ENCODE measurements around the gene DPH3. TPM values are rescaled to one million over a fixed set of nuclear protein-coding genes. Genes with fewer than 3 reads are reported as not detected.

Gene DPH3
- total RNA-seq, 1 donor from 2014 or later = 61.5 TPM

DNA sequence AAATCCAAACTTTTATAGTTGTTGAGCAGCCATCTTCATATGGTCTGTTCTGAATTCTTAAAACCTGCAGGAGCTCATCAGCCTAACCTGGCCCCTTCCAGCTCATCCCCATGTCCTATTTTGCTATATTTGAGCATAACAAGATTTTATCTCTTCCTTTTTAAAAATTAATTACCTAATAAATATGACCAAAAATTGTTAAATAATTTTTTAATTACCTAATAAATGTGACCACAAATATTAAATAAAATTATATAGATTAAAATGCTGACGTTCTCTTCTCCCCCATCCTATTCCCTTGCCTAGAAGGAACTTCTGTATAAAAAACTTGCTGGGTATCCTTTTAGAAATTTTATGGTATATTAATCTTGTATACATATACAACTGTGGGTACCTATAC is 44.0 kb upstream of the DPH3 start:
- H3K27ac ChIP-seq (ENCODE audit: low read depth, low read length) = no peak overlapping the region
- H3K79me2 ChIP-seq (ENCODE audit: insufficient read depth, low read length) = no peaks in the 10 kb centered on the region
- peaks cover 31% of the 10 kb centered on the region for H3K4me1 Mint-ChIP-seq (ENCODE audit: low read depth, unreplicated experiment)
- H3K9me3 ChIP-seq (ENCODE audit: insufficient read depth, low read depth, low read length) = no peaks in the 10 kb centered on the region
- H3K4me3 ChIP-seq (ENCODE audit: insufficient read depth, low read depth, low read length) = no peak overlapping the region
- no peak overlapping the region for H3K27ac Mint-ChIP-seq (ENCODE audit: unreplicated experiment)
- no peak overlapping the region for H3K9ac ChIP-seq (ENCODE audit: low read length)
- H3K36me3 Mint-ChIP-seq (ENCODE audit: low read depth, unreplicated experiment) = peaks cover 21% of the 10 kb centered on the region
- peaks cover 3% of the 10 kb centered on the region for H3K36me3 ChIP-seq (ENCODE audit: insufficient read depth, low read length)
- no peak overlapping the region for H2AFZ ChIP-seq (ENCODE audit: low read depth, low read length)
- H4K20me1 ChIP-seq (ENCODE audit: insufficient read depth, low read length) = peaks cover 5% of the 10 kb centered on the region
- FAIRE-seq (no peak), DNase-seq (ENCODE audit: low read depth) (no peak)
- no peak overlapping the region for H3K4me2 ChIP-seq (ENCODE audit: low read length)
- H3K4me3 Mint-ChIP-seq (ENCODE audit: unreplicated experiment) = no peak overlapping the region
- TF ChIP-seq EZH2 (IDR thresholded peaks at IDR 0.05; ENCODE audit: insufficient read depth, low read length) (no peak), CTCF (IDR thresholded peaks at IDR 0.05; ENCODE audit: insufficient read depth, low read depth, low read length) (no peak)
- no peaks in the 10 kb centered on the region for H3K27me3 Mint-ChIP-seq (ENCODE audit: low read depth, unreplicated experiment)
- H3K27me3 ChIP-seq (ENCODE audit: insufficient read depth, low read length) = no peaks in the 10 kb centered on the region
- H3K9me3 Mint-ChIP-seq (ENCODE audit: unreplicated experiment) = no peaks in the 10 kb centered on the region
- H3K4me1 ChIP-seq (ENCODE audit: insufficient read depth, low read length) = peaks cover 4% of the 10 kb centered on the region

GRCh38 chr3:16307832-16308531 is 43.2 kb upstream of the DPH3 start:
- FAIRE-seq (no peak), DNase-seq (ENCODE audit: low read depth) (no peak)
- Histone ChIP-seq H3K36me3 (ENCODE audit: insufficient read depth, low read length) (no peaks in the 10 kb centered on the region), H3K4me3 (ENCODE audit: insufficient read depth, low read depth, low read length) (no peak overlapping the region), H3K4me1 (ENCODE audit: insufficient read depth, low read length) (peaks cover 4% of the 10 kb centered on the region), H3K27ac (ENCODE audit: low read depth, low read length) (no peak overlapping the region), H3K4me2 (ENCODE audit: low read length) (no peak overlapping the region), H3K79me2 (ENCODE audit: insufficient read depth, low read length) (no peaks in the 10 kb centered on the region), H3K9ac (ENCODE audit: low read length) (no peak overlapping the region), H4K20me1 (ENCODE audit: insufficient read depth, low read length) (peaks cover 5% of the 10 kb centered on the region), H3K27me3 (ENCODE audit: insufficient read depth, low read length) (no peaks in the 10 kb centered on the region), H3K9me3 (ENCODE audit: insufficient read depth, low read depth, low read length) (no peaks in the 10 kb centered on the region), H2AFZ (ENCODE audit: low read depth, low read length) (no peak overlapping the region)
- H3K4me3 Mint-ChIP-seq (ENCODE audit: unreplicated experiment) = no peak overlapping the region
- H3K36me3 Mint-ChIP-seq (ENCODE audit: low read depth, unreplicated experiment) = peaks cover 21% of the 10 kb centered on the region
- H3K4me1 Mint-ChIP-seq (ENCODE audit: low read depth, unreplicated experiment) = peaks cover 31% of the 10 kb centered on the region
- H3K9me3 Mint-ChIP-seq (ENCODE audit: unreplicated experiment) = no peaks in the 10 kb centered on the region
- H3K27ac Mint-ChIP-seq (ENCODE audit: unreplicated experiment) = peak overlapping the region; percentile 30
- H3K27me3 Mint-ChIP-seq (ENCODE audit: low read depth, unreplicated experiment) = no peaks in the 10 kb centered on the region
- no peak for TF ChIP-seq CTCF (IDR thresholded peaks at IDR 0.05; ENCODE audit: insufficient read depth, low read depth, low read length)
- no peak for TF ChIP-seq EZH2 (IDR thresholded peaks at IDR 0.05; ENCODE audit: insufficient read depth, low read length)

DNA sequence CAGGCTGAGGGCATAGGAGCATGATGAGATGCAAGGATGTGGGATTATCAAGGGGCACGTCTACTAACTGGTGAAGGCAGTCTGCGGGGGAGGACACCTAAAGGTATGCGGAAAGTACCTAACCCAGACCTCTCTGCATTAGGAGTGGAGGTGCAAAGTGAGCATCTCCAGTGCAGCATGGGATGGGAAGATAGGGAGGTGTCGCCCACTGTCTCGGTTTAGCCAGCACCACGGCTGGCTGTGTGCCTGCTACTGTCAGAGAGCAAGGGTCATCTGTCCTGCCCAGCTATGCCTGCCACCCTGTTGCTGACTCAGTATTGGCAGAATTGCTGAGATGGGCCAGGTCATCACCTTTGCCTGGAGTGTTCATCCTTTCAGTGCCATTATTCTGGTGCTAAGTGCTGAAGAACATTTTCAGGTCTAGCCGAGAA is 40.4 kb upstream of the DPH3 start:
- Mint-ChIP-seq H3K4me1 (ENCODE audit: low read depth, unreplicated experiment) (peaks cover 46% of the 10 kb centered on the region), H3K36me3 (ENCODE audit: low read depth, unreplicated experiment) (peaks cover 19% of the 10 kb centered on the region), H3K27ac (ENCODE audit: unreplicated experiment) (no peak overlapping the region), H3K4me3 (ENCODE audit: unreplicated experiment) (no peak overlapping the region), H3K27me3 (ENCODE audit: low read depth, unreplicated experiment) (no peaks in the 10 kb centered on the region), H3K9me3 (ENCODE audit: unreplicated experiment) (no peaks in the 10 kb centered on the region)
- Histone ChIP-seq H3K36me3 (ENCODE audit: insufficient read depth, low read length) (no peaks in the 10 kb centered on the region), H3K9me3 (ENCODE audit: insufficient read depth, low read depth, low read length) (no peaks in the 10 kb centered on the region), H3K4me1 (ENCODE audit: insufficient read depth, low read length) (peaks cover 4% of the 10 kb centered on the region), H4K20me1 (ENCODE audit: insufficient read depth, low read length) (no peaks in the 10 kb centered on the region), H3K4me2 (ENCODE audit: low read length) (no peak overlapping the region), H3K27ac (ENCODE audit: low read depth, low read length) (no peak overlapping the region), H3K9ac (ENCODE audit: low read length) (no peak overlapping the region), H3K79me2 (ENCODE audit: insufficient read depth, low read length) (no peaks in the 10 kb centered on the region), H3K27me3 (ENCODE audit: insufficient read depth, low read length) (no peaks in the 10 kb centered on the region), H3K4me3 (ENCODE audit: insufficient read depth, low read depth, low read length) (no peak overlapping the region), H2AFZ (ENCODE audit: low read depth, low read length) (no peak overlapping the region)
- TF ChIP-seq CTCF (IDR thresholded peaks at IDR 0.05; ENCODE audit: insufficient read depth, low read depth, low read length) (no peak), EZH2 (IDR thresholded peaks at IDR 0.05; ENCODE audit: insufficient read depth, low read length) (no peak)
- DNase-seq (ENCODE audit: low read depth) (no peak), FAIRE-seq (no peak)
